ENCODE results near the gene LENEP.
"Not testable (repeated sequence)": the region's sequence is repeated elsewhere in the genome, so short reads cannot be mapped to it uniquely, and the experiment has no call there.

The LENEP gene

GRCh38 chr1:154994269-154994587 is 842 bp downstream of the LENEP start:
- FAIRE-seq (no peak), DNase-seq (ENCODE audit: insufficient read length, low spot score) (no peak)
- TF ChIP-seq POLR2A (IDR thresholded peaks at IDR 0.05; ENCODE audit: low read depth, low read length) (no peak), PAX5 (IDR thresholded peaks at IDR 0.05; ENCODE audit: insufficient read depth, low read length, severe bottlenecking) (no peak), POLR2AphosphoS5 (IDR thresholded peaks at IDR 0.05; ENCODE audit: low read depth, low read length) (no peak), SPI1 (IDR thresholded peaks at IDR 0.05; ENCODE audit: low read depth, low read length) (no peak), TAF1 (IDR thresholded peaks at IDR 0.05; ENCODE audit: low read depth, low read length) (no peak), POU2F2 (IDR thresholded peaks at IDR 0.05; ENCODE audit: low read depth, low read length) (no peak)

GRCh38 chr1:154994591-154994990 is 1.2 kb downstream of the LENEP start:
- DNase-seq (ENCODE audit: insufficient read length, low spot score) (no peak), FAIRE-seq (no peak)
- TF ChIP-seq PAX5 (IDR thresholded peaks at IDR 0.05; ENCODE audit: insufficient read depth, low read length, severe bottlenecking) (no peak), POU2F2 (IDR thresholded peaks at IDR 0.05; ENCODE audit: low read depth, low read length) (no peak), TAF1 (IDR thresholded peaks at IDR 0.05; ENCODE audit: low read depth, low read length) (no peak), SPI1 (IDR thresholded peaks at IDR 0.05; ENCODE audit: low read depth, low read length) (no peak), POLR2A (IDR thresholded peaks at IDR 0.05; ENCODE audit: low read depth, low read length) (no peak), POLR2AphosphoS5 (IDR thresholded peaks at IDR 0.05; ENCODE audit: low read depth, low read length) (no peak)

- not testable (repeated sequence) for FAIRE-seq; DNase-seq (ENCODE audit: insufficient read length, low spot score)
These were observed 2.1 kb downstream of the LENEP start for GRCh38 chr1:154995301-154995983.

GRCh38 chr1:154996966-154997701 is 3.7 kb downstream of the LENEP start:
- no peak for FAIRE-seq

GRCh38 chr1:154998201-154998780 is 4.9 kb downstream of the LENEP start:
- DNase-seq (ENCODE audit: insufficient read length, low spot score) = no peak
- FAIRE-seq = peak; percentile 41
- TF ChIP-seq POLR2AphosphoS5 (IDR thresholded peaks at IDR 0.05; ENCODE audit: low read depth, low read length) (no peak), TAF1 (IDR thresholded peaks at IDR 0.05; ENCODE audit: low read depth, low read length) (no peak), POU2F2 (IDR thresholded peaks at IDR 0.05; ENCODE audit: low read depth, low read length) (no peak), PAX5 (IDR thresholded peaks at IDR 0.05; ENCODE audit: insufficient read depth, low read length, severe bottlenecking) (no peak), POLR2A (IDR thresholded peaks at IDR 0.05; ENCODE audit: low read depth, low read length) (no peak), SPI1 (IDR thresholded peaks at IDR 0.05; ENCODE audit: low read depth, low read length) (no peak)

More at GRCh38 chr1:154996966-154997701, 3.7 kb downstream of the LENEP start:
- no peak for DNase-seq (ENCODE audit: insufficient read length, low spot score)
- 0 out of 2 replicates have a peak, but pooled peaks have one; percentile 3 for TF ChIP-seq SPI1 (IDR thresholded peaks at IDR 0.05; ENCODE audit: low read depth, low read length)
- no peak for TF ChIP-seq POU2F2 (IDR thresholded peaks at IDR 0.05; ENCODE audit: low read depth, low read length)

- FAIRE-seq (peak; percentile 84), DNase-seq (ENCODE audit: insufficient read length, low spot score) (peak; percentile 76)
These were observed 5.6 kb downstream of the LENEP start for GRCh38 chr1:154998818-154999570.

GRCh38 chr1:154999571-155000410 is 6.4 kb downstream of the LENEP start:
- TF ChIP-seq TAF1 (IDR thresholded peaks at IDR 0.05; ENCODE audit: low read depth, low read length) (no peak), POU2F2 (IDR thresholded peaks at IDR 0.05; ENCODE audit: low read depth, low read length) (peak; percentile 91), POLR2AphosphoS5 (IDR thresholded peaks at IDR 0.05; ENCODE audit: low read depth, low read length) (peak; percentile 85), POLR2A (IDR thresholded peaks at IDR 0.05; ENCODE audit: low read depth, low read length) (peak; percentile 76; the same call in 1 of the 2 replicates), SPI1 (IDR thresholded peaks at IDR 0.05; ENCODE audit: low read depth, low read length) (no peak; the same call in 1 of the 2 replicates), PAX5 (IDR thresholded peaks at IDR 0.05; ENCODE audit: insufficient read depth, low read length, severe bottlenecking) (no peak)
- FAIRE-seq (peak; percentile 9), DNase-seq (ENCODE audit: insufficient read length, low spot score) (no peak)

More at GRCh38 chr1:154998818-154999570, 5.6 kb downstream of the LENEP start:
- TF ChIP-seq POLR2AphosphoS5 (IDR thresholded peaks at IDR 0.05; ENCODE audit: low read depth, low read length) (peak; percentile 71; the same call in 1 of the 2 replicates), SPI1 (IDR thresholded peaks at IDR 0.05; ENCODE audit: low read depth, low read length) (0 out of 2 replicates have a peak, but pooled peaks have one; percentile 21), PAX5 (IDR thresholded peaks at IDR 0.05; ENCODE audit: insufficient read depth, low read length, severe bottlenecking) (no peak), TAF1 (IDR thresholded peaks at IDR 0.05; ENCODE audit: low read depth, low read length) (peak; percentile 51; the same call in 1 of the 2 replicates), POU2F2 (IDR thresholded peaks at IDR 0.05; ENCODE audit: low read depth, low read length) (no peak; the same call in none of the 2 replicates), POLR2A (IDR thresholded peaks at IDR 0.05; ENCODE audit: low read depth, low read length) (peak; percentile 73)

GRCh38 chr1:155000411-155000725 is 7.0 kb downstream of the LENEP start:
- FAIRE-seq = no peak
- no peak for DNase-seq (ENCODE audit: insufficient read length, low spot score)
- TF ChIP-seq POU2F2 (IDR thresholded peaks at IDR 0.05; ENCODE audit: low read depth, low read length) = no peak
- no peak for TF ChIP-seq POLR2A (IDR thresholded peaks at IDR 0.05; ENCODE audit: low read depth, low read length)
- TF ChIP-seq SPI1 (IDR thresholded peaks at IDR 0.05; ENCODE audit: low read depth, low read length) = no peak
- no peak for TF ChIP-seq POLR2AphosphoS5 (IDR thresholded peaks at IDR 0.05; ENCODE audit: low read depth, low read length)
- no peak for TF ChIP-seq TAF1 (IDR thresholded peaks at IDR 0.05; ENCODE audit: low read depth, low read length)
- no peak for TF ChIP-seq PAX5 (IDR thresholded peaks at IDR 0.05; ENCODE audit: insufficient read depth, low read length, severe bottlenecking)

All from GM12891 (cell line).